HFFc6 (cell line): ENCODE measurements around the gene NCBP2L. TPM values are rescaled to one million over a fixed set of nuclear protein-coding genes. Genes with fewer than 3 reads are reported as not detected.

ENCODE experiments used
- DNase-seq: peaks from one replicate; pipeline ENCODE4 v3.0.0-alpha.2; 2018
- H3K27ac Mint-ChIP-seq: 2 replicates; pipeline ENCODE4 v1.8.0; 2020; ENCODE audit warnings: mild to moderate bottlenecking, mixed read lengths
- H3K27me3 Mint-ChIP-seq: 2 replicates; pipeline ENCODE4 v1.8.0; 2021; ENCODE audit warnings: mild to moderate bottlenecking, moderate library complexity, mixed read lengths; ENCODE audit not compliant: insufficient read depth
- H3K36me3 Mint-ChIP-seq: 2 replicates; pipeline ENCODE4 v1.8.0; 2021; ENCODE audit warnings: low read depth, mixed read lengths
- H3K4me1 Mint-ChIP-seq: 2 replicates; pipeline ENCODE4 v1.8.0; 2020; ENCODE audit warnings: low read depth, mixed read lengths
- H3K4me3 Mint-ChIP-seq: 2 replicates; pipeline ENCODE4 v1.8.0; 2020; ENCODE audit warnings: mild to moderate bottlenecking, moderate library complexity, mixed read lengths
- H3K9me3 Mint-ChIP-seq: 2 replicates; pipeline ENCODE4 v1.8.0; 2020; ENCODE audit warnings: mild to moderate bottlenecking, mixed read lengths
- total RNA-seq, 6 experiments: library from RNA; stranded (reverse); fragmentation: NEBNext Ultra II Directional; extraction: Animal tissue kit (Norgen Biotek cat#: 25700); gene quantifications; 2 replicates in 1 of 6; 3 replicates in 5 of 6; pipeline ENCODE4 v1.2.3, GENCODE V29; 2021
- TF ChIP-seq, protein P1 (sequence below): fragments of 200-600 bp; sonication (generic); IDR thresholded peaks from 2 replicates; pipeline ENCODE4 v1.5.0; 2021; ENCODE audit warnings: antibody characterized with exemption, mild to moderate bottlenecking

The NCBP2L gene
- total RNA-seq, 6 experiments from 2014 or later = not detected

DNA sequence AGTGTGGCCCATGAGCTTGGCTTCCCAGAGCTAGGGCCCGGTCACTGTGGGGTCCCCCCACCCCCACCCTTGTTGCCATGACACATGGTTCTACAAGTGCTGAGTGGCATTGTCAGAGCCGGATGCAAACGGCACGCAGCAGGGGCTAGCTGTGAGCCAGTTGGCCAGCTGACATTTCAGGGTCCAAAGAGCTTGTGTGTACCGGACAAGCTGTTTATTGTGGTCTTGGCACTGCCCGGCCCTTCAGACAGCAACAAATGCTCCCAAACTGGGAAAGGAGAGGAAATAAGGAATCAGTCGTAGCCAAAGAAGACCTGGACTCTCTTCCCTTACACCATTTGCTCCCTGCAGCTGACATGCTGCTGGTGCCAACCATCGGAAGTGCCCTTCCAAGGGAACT lies 38.8 kb upstream of the NCBP2L start:
- Mint-ChIP-seq H3K27ac (no peak overlapping the region), H3K9me3 (no peaks in the 10 kb centered on the region), H3K4me1 (peaks cover 21% of the 10 kb centered on the region), H3K27me3 (peaks cover 7% of the 10 kb centered on the region), H3K36me3 (no peaks in the 10 kb centered on the region), H3K4me3 (no peak overlapping the region)
- DNase-seq = no peak
- TF ChIP-seq, protein P1, sequence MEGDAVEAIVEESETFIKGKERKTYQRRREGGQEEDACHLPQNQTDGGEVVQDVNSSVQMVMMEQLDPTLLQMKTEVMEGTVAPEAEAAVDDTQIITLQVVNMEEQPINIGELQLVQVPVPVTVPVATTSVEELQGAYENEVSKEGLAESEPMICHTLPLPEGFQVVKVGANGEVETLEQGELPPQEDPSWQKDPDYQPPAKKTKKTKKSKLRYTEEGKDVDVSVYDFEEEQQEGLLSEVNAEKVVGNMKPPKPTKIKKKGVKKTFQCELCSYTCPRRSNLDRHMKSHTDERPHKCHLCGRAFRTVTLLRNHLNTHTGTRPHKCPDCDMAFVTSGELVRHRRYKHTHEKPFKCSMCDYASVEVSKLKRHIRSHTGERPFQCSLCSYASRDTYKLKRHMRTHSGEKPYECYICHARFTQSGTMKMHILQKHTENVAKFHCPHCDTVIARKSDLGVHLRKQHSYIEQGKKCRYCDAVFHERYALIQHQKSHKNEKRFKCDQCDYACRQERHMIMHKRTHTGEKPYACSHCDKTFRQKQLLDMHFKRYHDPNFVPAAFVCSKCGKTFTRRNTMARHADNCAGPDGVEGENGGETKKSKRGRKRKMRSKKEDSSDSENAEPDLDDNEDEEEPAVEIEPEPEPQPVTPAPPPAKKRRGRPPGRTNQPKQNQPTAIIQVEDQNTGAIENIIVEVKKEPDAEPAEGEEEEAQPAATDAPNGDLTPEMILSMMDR = no peak

DNA sequence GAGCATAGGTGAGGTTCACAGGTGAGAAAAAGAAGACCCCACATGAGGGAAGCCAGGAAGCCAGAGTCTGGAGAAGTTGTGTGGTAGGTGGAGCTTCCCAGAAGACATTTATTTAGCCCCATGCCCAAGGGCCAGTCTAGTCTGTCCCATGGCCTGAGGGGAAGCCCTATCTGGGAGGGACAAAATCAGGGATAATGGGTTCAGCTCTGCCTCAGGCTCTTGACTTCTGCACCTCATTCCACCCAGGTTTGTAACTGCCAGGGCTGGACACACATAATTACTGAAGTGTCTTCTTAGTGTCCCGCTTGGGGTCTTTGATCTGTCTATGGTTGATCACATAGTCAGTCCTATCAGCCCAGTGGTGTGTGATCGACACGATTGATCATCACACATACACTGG lies 38.0 kb upstream of the NCBP2L start:
- TF ChIP-seq, protein P1 = no peak
- H3K36me3 Mint-ChIP-seq = no peaks in the 10 kb centered on the region
- H3K27ac Mint-ChIP-seq = no peak overlapping the region
- H3K9me3 Mint-ChIP-seq = no peaks in the 10 kb centered on the region
- H3K27me3 Mint-ChIP-seq = peaks cover 7% of the 10 kb centered on the region; the same call in 1 of the 2 replicates
- H3K4me1 Mint-ChIP-seq = peaks cover 21% of the 10 kb centered on the region
- no peak for DNase-seq
- no peak overlapping the region for H3K4me3 Mint-ChIP-seq

DNA sequence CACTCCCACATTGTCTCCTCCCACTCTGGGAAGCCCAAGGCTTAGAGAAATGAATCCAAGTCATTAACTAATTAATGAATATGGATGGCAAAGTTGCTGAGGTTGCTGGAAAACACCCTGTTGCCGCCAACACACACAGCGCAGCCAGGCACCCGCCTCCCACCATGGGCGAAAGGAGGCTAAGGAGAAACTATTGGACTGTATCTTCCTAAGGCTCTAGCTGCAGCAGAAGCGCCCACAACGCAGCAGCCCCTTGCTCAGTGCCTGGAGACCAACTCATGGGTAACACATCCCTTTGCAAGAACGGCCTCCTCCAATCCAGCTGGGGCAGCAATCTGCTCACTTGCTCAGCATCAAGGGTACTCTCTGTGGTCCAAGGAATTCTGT lies 36.1 kb upstream of the NCBP2L start:
- Mint-ChIP-seq H3K9me3 (no peaks in the 10 kb centered on the region), H3K27ac (no peak overlapping the region), H3K36me3 (no peaks in the 10 kb centered on the region), H3K27me3 (peaks cover 7% of the 10 kb centered on the region; the same call in 1 of the 2 replicates), H3K4me1 (peaks cover 21% of the 10 kb centered on the region), H3K4me3 (peak overlapping the region; percentile 74)
- TF ChIP-seq, protein P1 = no peak
- DNase-seq = no peak

DNA sequence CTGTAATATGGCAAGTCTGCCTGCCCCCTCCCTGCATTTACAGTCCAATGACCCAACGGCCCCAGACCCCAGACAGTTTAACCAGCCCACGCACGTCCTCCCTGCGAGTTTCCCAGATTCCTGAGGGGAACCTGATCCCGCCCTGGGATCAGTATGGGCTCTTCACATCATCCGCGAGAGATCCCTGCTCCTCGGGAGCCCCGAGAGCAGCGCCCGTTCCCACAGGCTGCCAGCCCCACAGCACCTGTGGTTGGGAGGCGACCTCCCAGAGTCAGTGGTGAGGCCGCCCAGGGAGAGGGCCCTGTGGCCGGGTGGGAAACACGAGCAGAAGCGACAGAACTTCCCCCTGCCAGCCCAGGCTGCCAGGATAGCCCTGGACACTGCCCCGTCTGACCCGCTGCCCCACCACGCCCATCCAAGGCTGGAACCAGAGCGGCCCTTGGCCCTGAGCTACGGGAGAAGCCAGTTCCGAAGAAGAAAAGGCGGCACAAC lies 34.8 kb upstream of the NCBP2L start:
- H3K36me3 Mint-ChIP-seq = no peaks in the 10 kb centered on the region
- H3K4me3 Mint-ChIP-seq = peak overlapping the region; percentile 74; the same call in 1 of the 2 replicates
- H3K27ac Mint-ChIP-seq = no peak overlapping the region
- no peak for DNase-seq
- H3K9me3 Mint-ChIP-seq = no peaks in the 10 kb centered on the region
- peaks cover 30% of the 10 kb centered on the region for H3K4me1 Mint-ChIP-seq
- TF ChIP-seq, protein P1 = no peak
- peaks cover 7% of the 10 kb centered on the region; the same call in 1 of the 2 replicates for H3K27me3 Mint-ChIP-seq

DNA sequence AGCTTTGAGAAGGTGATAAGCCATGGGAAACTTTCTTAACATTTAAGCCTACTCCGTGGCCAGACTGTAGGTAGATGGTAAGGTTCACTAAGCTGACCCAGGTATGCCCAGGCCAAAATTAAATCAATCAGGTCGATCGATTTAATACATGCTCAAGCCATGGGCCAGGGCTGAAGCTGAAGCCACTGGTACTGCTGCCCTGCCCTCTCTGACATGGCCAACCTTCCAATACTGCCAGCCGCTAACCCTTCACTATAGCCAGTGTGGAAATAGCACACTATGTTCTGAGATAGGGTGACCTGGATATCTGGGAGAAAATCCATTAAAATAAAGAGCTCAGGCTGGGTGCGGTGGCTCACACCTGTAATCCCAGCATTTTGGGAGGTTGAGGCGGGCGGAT lies 33.5 kb upstream of the NCBP2L start:
- peaks cover 5% of the 10 kb centered on the region; the same call in 1 of the 2 replicates for H3K27me3 Mint-ChIP-seq
- H3K36me3 Mint-ChIP-seq = no peaks in the 10 kb centered on the region
- DNase-seq = no peak
- TF ChIP-seq, protein P1 = no peak
- no peak overlapping the region for H3K4me3 Mint-ChIP-seq
- no peaks in the 10 kb centered on the region for H3K9me3 Mint-ChIP-seq
- no peak overlapping the region for H3K27ac Mint-ChIP-seq
- peaks cover 37% of the 10 kb centered on the region for H3K4me1 Mint-ChIP-seq

DNA sequence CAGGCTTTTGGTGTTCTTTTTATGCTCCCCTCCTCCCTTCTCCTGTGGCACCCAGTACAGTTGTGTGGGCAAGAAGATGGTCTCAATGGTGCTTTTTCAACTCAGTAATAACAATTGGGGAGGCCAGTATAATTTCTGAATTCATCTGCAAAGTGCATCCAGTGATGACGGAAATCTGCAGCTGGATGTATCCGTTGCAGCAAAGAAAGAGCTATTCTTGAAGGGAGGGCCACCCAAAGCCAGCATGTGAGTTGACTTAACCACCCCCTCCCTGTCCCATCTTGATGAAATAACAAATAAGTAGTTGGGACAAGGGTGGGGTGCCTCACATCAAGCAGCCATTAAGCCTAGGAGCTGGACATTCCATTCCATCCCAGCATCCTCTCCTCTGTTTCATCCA lies 32.7 kb upstream of the NCBP2L start:
- no peak overlapping the region for H3K27ac Mint-ChIP-seq
- no peaks in the 10 kb centered on the region for H3K9me3 Mint-ChIP-seq
- H3K36me3 Mint-ChIP-seq = no peaks in the 10 kb centered on the region
- DNase-seq = no peak
- TF ChIP-seq, protein P1 = no peak
- peaks cover 36% of the 10 kb centered on the region for H3K4me1 Mint-ChIP-seq
- H3K4me3 Mint-ChIP-seq = no peak overlapping the region
- H3K27me3 Mint-ChIP-seq = peaks cover 5% of the 10 kb centered on the region; the same call in 1 of the 2 replicates
